ENCODE data around the gene GLTP.
"Not testable (repeated sequence)": the region's sequence is repeated elsewhere in the genome, so short reads cannot be mapped to it uniquely, and the experiment has no call there.

GLTP gene

DNA sequence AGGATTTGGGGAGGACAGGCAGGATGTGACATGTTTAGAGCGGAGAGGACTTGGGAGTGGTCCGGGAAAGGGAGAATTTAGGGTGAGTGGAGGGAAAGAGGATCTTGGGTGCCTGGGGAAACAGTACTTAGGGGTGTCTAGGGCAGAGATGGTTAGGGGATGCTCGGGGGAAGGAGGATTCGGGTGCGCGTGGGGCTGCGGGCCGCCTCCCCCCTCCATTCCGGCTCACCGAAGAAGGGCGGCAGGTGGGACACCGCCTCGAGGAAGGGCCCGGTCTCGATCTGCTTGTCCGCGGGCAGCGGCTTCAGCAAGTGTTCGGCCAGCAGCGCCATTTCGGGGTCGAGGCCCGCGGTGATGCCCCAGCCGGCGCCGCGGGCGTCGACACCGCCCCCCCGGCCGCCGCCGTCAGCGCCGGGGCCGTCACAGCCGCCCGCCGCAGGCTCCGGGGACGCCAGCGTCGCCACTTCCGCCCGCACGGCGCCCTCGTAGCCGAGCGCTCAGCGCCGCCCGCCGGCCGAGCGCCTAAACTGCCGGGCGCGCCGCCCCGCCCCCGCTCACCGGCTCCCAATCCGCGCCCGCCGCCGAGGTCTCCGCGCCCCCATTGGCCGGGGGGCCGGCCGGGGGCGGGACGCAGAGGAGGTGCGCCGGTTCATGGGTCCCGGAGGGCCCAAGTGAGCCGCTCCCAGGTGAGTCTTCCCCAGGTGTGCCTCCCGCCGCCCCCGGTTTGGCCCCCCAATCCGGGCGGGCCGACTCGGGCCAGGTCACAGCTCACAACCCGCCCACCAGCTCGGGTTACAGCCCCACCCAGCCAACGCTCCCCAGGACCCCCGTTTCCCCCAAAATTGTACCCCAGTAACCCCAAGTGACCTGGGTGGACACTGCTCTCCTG, at the start of gene GLTP:
Gene GLTP (minus strand): TSS at position 499 of the 889 bp plus-strand sequence. CDS start 167 bp downstream, at position 332.
- DNase-seq = peak; percentile 47

- not testable (repeated sequence) for DNase-seq
Observed at GRCh38 chr12:109929326-109929725, 49.0 kb upstream of the GLTP start.

- no peak for DNase-seq
Observed at GRCh38 chr12:109928058-109928656, 47.8 kb upstream of the GLTP start.

- no peak for DNase-seq
Observed at GRCh38 chr12:109927622-109928021, 47.3 kb upstream of the GLTP start.

DNA sequence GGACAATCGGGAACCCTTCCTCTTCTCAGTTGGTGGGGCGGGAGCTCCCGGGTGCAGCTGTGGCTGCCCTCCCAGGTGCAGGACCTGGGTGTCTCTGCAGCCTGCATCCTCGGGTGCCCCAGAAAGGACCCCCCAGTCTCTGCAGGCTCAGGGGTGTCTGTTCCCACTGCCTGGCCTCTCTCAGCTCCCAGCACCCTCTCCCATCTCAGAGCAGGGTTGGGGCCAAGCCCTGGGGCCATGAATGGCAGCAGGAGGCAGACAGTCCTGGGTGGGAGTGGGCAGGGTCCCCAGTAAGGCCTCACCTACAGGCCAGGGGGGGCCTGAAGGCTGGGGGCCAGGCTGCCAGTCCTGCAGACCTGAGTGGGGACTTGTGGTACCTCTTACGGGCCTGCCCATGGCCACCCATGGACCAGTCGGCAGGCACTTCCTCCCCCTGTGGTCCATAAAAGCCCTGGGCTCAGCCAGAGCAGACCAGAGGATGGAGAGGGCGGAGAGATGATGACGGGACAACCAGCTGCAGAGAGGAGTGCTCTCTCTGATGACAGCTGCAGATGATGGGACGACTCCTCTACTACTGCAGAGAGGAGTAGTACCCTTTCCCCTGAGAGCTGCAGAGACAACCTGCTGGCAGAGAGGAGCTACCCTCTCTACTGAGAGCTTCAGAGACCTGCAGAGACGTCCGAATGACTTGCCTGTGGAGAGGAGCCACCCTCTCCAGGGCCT, 46.3 kb upstream of the GLTP start:
- no peak for DNase-seq

GRCh38 chr12:109926016-109926415, 45.7 kb upstream of the GLTP start:
- DNase-seq = no peak

DNA sequence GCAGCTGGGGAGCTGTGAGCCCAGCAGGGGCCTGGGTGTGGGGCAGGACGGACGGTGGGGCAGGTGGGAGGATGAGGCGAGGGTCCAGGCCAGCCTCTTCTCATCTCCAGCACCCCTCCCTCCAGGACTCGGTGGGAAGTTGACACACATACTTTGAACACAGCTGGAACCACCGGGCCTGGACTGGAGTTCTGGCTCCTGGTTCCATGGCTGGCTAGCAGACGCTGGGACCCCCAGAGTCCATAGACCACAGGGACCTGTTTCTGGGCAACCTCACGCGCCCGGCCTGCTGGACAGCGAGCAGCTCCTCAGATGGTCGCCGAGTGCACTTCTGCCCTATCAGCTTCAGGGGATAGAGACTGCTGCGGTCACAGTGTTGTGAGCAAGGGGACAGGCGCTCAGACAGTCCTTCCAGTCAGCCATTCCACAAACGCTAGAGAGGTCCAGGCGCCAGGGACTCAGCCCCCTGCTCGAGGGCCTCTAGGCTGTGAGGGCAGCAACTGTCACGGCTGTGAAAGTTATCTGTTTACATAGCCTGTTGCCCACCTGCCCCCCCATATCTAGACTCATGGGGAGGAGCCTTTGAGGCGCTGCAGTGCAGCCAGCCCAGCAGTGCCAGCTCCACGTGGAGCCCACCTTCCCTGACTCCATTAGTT, 45.0 kb upstream of the GLTP start:
- no peak for DNase-seq

DNA sequence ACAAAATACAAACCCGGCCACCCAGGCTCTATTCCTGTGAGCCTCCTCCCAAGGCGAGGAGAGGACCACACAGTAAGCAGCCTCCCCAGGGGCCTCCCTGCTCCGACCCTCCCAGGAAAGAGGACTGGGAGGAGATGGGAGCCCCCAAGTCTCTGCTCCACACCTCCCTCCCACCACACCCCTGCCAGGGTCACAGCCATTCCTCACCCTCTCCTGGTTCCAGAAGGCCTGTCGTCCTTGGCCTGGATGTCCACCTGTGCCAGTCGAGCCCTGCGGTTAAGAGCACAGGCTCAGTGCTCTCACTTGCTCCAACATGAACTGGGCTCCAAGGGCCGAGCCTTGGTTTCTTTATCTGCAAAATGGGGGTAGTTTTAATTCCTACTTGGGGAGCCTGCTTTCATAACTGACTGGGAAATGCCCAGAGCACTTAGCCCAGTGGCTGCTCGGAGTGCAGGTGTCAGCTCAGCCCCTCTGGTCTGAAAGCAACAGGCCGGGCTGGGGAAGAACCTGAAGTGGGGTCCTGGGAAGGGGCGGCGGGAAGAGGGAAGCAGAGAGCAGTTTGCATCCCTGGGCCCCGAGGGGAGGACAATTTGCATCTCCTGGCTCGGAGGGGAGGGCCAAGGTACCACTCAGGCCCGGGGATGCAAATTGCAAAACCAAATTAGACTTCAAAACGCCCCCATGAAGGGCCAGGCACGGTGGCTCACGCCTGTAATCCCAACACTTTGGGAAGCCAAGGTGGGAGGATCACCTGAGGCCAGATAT, 43.3 kb upstream of the GLTP start:
- no peak for DNase-seq

DNA sequence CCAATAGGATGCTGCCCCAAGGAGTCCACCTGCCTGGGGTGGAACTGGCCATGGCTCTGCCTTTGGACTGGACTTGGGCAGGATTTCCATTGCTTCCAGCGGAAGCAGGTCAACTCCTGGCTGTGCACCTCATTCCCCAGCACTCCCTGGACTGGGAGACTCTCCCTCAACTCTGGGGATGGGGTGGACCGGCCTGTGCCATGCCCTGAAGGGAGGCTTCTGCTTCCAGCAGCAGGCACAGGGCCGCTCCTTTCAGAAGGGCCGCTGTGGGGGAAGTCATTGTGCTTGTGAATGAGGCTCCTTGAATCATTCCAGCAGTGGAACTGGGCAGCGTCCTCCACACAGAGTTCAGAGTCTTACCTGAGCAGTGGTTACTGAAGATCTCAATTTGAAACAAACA, 42.7 kb upstream of the GLTP start:
- DNase-seq = no peak

DNA sequence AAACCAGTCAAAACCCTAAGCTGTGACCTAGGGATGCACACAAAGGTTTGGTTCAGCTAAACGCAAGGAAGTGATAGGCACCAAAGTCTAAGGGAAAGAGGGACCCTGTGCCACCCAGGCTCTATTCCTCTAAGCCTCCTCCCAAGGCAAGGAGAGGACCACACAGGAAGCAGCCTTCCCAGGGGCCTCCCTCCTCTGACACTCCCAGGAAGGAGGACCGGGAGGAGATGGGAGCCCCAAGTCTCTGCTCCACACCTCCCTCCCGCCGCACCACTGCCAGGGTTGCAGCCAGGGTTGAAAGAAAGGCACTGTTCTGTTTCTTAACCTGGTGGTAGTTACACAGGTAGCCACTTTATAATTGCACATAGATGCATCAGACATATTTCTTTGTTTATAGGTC, 41.6 kb upstream of the GLTP start:
- no peak for DNase-seq

GRCh38 chr12:109920261-109920780, 40.0 kb upstream of the GLTP start:
- no peak for DNase-seq

GRCh38 chr12:109919456-109919855, 39.1 kb upstream of the GLTP start:
- no peak for DNase-seq

DNA sequence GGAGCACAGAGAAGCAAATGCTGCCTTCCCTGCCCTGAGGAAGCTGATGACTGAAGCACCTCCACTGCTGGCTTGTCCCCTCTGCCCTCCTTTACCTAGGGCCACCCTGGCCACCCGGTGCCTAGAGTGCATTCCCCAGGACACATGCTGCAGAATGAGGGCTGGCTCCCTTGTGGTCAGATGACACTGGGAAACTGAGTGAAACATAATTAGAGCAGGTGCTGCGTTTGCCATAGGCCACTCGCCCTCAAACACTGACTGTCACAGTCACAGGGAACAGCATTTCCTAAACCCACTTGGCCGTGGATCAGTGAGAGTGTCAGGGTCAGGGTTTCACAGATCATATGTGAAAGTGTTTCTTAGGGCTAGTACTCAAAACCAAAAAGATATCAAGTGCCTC, 35.7 kb upstream of the GLTP start:
- no peak for DNase-seq

GRCh38 chr12:109915171-109916040, 35.1 kb upstream of the GLTP start:
- DNase-seq = no peak

DNA sequence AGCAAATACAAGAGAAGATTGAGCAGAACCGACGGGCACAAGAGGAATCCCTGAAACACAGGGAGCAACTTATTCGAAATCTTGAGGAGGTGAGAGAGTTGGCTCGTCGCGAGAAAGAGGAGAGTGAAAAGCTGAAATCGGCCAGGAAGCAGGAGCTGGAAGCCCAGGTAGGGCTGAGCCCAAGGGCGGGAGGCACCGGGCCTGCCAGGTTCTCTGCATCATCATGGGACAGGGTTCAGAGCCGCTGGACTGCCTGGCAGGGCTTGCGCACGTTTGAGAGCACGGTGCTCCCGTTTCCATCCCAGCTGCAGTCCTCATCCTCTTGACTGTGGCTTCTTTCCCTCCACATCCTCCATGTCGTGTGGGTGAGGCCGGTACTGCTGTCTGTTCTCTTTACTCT, 34.1 kb upstream of the GLTP start:
- no peak for DNase-seq

DNA sequence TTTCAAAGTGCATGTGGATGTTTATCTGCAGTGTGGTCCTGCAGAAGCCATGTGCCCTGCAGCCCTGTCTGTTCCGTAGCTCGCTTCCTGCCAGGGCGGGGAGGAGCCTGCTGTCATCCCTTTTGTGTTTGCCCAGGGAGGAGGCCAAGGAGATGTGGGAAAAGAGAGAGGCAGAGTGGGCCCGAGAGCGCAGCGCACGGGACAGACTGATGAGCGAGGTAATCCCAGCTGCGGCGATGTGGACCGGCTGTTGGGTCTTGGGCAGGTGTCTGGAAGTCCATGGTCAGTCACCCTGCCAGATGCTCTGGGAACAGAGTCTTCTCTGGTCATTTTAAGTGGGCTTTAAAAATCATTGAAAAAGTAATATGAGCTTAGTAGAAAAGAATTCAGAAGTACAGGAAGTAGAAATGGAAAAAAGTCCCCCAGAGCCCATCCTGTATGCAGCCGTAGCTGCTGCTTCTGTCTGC, 32.5 kb upstream of the GLTP start:
- no peak for DNase-seq

GRCh38 chr12:109910969-109911348, 30.6 kb upstream of the GLTP start:
- DNase-seq = no peak

DNA sequence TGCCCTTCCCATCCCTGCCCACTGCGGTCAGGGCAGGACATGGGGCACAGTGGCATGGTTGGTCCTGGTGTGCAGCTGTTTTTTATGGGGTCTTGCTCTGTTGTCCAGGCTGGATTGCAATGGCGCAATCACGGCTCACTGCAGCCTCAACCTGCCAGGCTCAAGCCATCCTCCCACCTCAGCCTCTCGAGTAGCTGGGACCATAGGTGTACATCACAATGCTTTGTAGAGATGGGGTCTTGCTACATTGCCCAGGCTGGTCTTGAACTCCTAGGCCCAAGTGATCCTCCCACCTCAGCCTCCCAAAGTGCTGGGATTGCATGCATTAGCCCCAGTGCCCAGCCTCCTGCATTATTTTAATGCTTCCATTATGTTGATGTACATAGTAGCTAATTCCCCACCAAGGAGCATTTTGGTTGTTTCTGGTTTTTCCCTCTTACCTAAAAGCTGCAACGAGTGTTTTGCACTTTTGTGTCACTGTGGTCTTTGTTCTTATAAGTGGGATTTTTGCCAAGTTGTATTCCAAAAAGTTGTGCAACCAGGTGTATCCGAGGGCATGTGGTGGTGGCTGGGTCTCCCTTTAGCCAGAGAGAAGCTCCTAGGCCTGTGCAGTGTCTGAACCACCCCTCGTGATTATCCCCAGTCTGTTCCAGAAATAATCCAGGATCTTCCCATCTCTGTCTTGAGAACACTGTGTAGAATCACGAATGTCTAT, 30.1 kb upstream of the GLTP start:
- DNase-seq = no peak

DNA sequence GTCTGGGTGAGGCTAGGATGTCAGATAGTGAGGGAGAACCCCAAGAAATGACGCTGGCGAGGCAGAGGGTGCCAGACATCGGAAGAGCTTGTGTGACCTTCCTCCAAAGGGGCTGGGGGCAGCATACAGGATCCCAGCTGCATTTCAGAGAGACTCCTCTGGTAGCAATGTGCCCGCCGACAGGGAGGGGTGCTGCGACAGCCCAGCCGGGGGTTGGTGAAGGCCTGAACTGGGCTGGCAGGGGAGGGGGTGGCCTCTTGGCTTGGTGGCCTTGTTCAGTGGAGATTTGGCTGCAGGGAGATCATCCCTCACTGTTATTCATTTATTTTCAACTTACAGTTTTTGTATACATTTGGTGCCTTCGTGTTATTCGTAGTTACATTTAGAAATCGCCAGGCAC, 25.0 kb upstream of the GLTP start:
- DNase-seq = no peak

DNA sequence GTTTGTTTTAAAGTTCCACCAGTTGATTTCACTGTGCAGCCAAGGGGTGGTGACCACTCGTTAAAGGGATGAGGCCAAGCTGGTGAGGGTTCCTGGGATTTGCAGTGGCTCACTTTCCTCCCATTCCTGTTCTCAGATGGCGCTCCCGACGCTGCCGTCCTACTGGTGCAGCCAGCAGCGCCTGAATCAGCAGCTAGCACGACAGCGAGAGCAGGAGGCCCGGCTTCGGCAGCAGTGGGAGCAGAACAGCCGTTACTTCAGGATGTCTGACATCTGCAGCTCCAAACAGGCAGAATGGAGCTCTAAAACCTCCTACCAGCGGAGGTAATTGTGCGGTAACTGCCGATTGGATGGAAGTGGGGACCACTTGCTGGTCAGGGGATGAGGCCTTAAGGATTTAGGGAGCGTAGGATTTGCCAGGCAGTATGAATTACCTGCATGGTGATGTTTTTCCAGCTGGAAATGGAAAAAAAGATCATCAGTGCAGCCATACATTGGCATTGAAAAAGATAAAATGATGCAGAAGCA, 22.6 kb upstream of the GLTP start:
- DNase-seq = no peak
